WTC11 (cell line): ENCODE measurements around the gene AFAP1L2. TPM values are rescaled to one million over a fixed set of nuclear protein-coding genes. Genes with fewer than 3 reads are reported as not detected.

Experiments
- ATAC-seq: fragments of 200-7000 bp; cut with Tn5 transposase; 2 replicates; pipeline ENCODE4 v1.10.0; 2021; ENCODE audit warnings: mild to moderate bottlenecking, moderate library complexity
- CTCF ChIA-PET: fragments of 300-600 bp; sonication (Branson Sonifier 250); formaldehyde crosslinking; loops from one replicate; lab custom pipeline; 2021; ENCODE audit warnings: antibody characterized with exemption; lab: Charles Lee
- POLR2A ChIA-PET: fragments of 350-600 bp; sonication (Branson Sonifier 250); formaldehyde crosslinking; loops from one replicate; lab custom pipeline; 2021; ENCODE audit warnings: antibody characterized with exemption; lab: Charles Lee
- DNase-seq: peaks from one replicate; pipeline ENCODE4 v3.0.0; 2021; ENCODE audit warnings: low spot score
- H3K27ac Mint-ChIP-seq: 2 replicates; pipeline ENCODE4 v1.8.0; 2021; ENCODE audit warnings: mixed read lengths
- H3K27me3 Mint-ChIP-seq: 2 replicates; pipeline ENCODE4 v1.8.0; 2021; ENCODE audit warnings: low read depth, mild to moderate bottlenecking, moderate library complexity, mixed read lengths
- H3K36me3 Mint-ChIP-seq: 2 replicates; pipeline ENCODE4 v1.8.0; 2021; ENCODE audit warnings: mixed read lengths
- H3K4me1 Mint-ChIP-seq: 2 replicates; pipeline ENCODE4 v1.8.0; 2022; ENCODE audit warnings: mixed read lengths
- H3K4me3 Mint-ChIP-seq: 2 replicates; pipeline ENCODE4 v1.8.0; 2021; ENCODE audit warnings: mild to moderate bottlenecking, moderate library complexity, mixed read lengths
- H3K9me3 Mint-ChIP-seq: 2 replicates; pipeline ENCODE4 v1.8.0; 2021; ENCODE audit warnings: mixed read lengths
- ATF1 ChIP-seq: sonication (generic); formaldehyde crosslinking; IDR thresholded peaks from 2 replicates; pipeline ENCODE4 v1.8.1; 2023; ENCODE audit warnings: mild to moderate bottlenecking, moderate library complexity, missing genetic modification reagents
- CREB1 ChIP-seq: sonication (generic); formaldehyde crosslinking; IDR thresholded peaks from 2 replicates; pipeline ENCODE4 v1.8.0; 2023; ENCODE audit warnings: mild to moderate bottlenecking, missing genetic modification reagents
- EMX1 ChIP-seq: fragments of 250-450 bp; sonication (Bioruptor Pico); IDR thresholded peaks from 2 replicates; pipeline ENCODE4 v1.8.0; 2021; ENCODE audit warnings: mild to moderate bottlenecking
- ESRRA ChIP-seq: sonication (generic); formaldehyde crosslinking; IDR thresholded peaks from 2 replicates; pipeline ENCODE4 v1.8.1; 2022; ENCODE audit warnings: mild to moderate bottlenecking, missing genetic modification reagents, borderline replicate concordance
- ETV6 ChIP-seq: sonication (generic); formaldehyde crosslinking; IDR thresholded peaks from 2 replicates; pipeline ENCODE4 v1.8.1; 2022; ENCODE audit warnings: mild to moderate bottlenecking, missing genetic modification reagents
- FOXJ3 ChIP-seq: sonication (generic); formaldehyde crosslinking; IDR thresholded peaks from 2 replicates; pipeline ENCODE4 v1.9.0; 2021; ENCODE audit warnings: missing genetic modification reagents, mild to moderate bottlenecking, borderline replicate concordance
- FOXK1 ChIP-seq: sonication (generic); formaldehyde crosslinking; IDR thresholded peaks from 2 replicates; pipeline ENCODE4 v1.8.0; 2022; ENCODE audit warnings: mild to moderate bottlenecking, moderate library complexity, missing genetic modification reagents
- IRF2 ChIP-seq: sonication (generic); formaldehyde crosslinking; IDR thresholded peaks from 2 replicates; pipeline ENCODE4 v1.8.0; 2022; ENCODE audit warnings: low read depth, missing genetic modification reagents, borderline replicate concordance
- MYBL2 ChIP-seq: sonication (generic); formaldehyde crosslinking; IDR thresholded peaks from 2 replicates; pipeline ENCODE4 v1.8.1; 2023; ENCODE audit warnings: mild to moderate bottlenecking, moderate library complexity, missing genetic modification reagents
- NR2C2 ChIP-seq: sonication (generic); formaldehyde crosslinking; IDR thresholded peaks from 2 replicates; pipeline ENCODE4 v1.8.0; 2022; ENCODE audit warnings: mild to moderate bottlenecking, missing genetic modification reagents
- ZNF121 ChIP-seq: sonication (generic); formaldehyde crosslinking; IDR thresholded peaks from 2 replicates; pipeline ENCODE4 v1.8.0; 2023; ENCODE audit warnings: missing genetic modification reagents
- ZNF138 ChIP-seq: sonication (generic); formaldehyde crosslinking; conservative IDR thresholded peaks from 2 replicates; pipeline ENCODE4 v1.8.1; 2022; ENCODE audit warnings: mild to moderate bottlenecking, moderate library complexity, missing genetic modification reagents
- ZNF317 ChIP-seq: sonication (generic); formaldehyde crosslinking; IDR thresholded peaks from 2 replicates; pipeline ENCODE4 v1.8.1; 2023; ENCODE audit warnings: low read depth, mild to moderate bottlenecking, moderate library complexity, missing genetic modification reagents, borderline replicate concordance
- total RNA-seq: library from RNA; stranded (reverse); gene quantifications from 3 replicates; pipeline ENCODE4 v1.2.3, GENCODE V29; 2021
- TF ChIP-seq, protein P1 (sequence below): sonication (generic); formaldehyde crosslinking; IDR thresholded peaks from 2 replicates; pipeline ENCODE4 v1.8.0; 2022; ENCODE audit warnings: mild to moderate bottlenecking, missing genetic modification reagents
- TF ChIP-seq, protein P2 (sequence below): sonication (generic); formaldehyde crosslinking; IDR thresholded peaks from 2 replicates; pipeline ENCODE4 v1.8.1; 2022; ENCODE audit warnings: low read depth, missing genetic modification reagents, borderline replicate concordance
- TF ChIP-seq, protein P3 (sequence below): fragments of 250-450 bp; sonication (Bioruptor Pico); IDR thresholded peaks from 2 replicates; pipeline ENCODE4 v1.8.0; 2021; ENCODE audit warnings: mild to moderate bottlenecking
- TF ChIP-seq, protein P4 (sequence below): sonication (generic); formaldehyde crosslinking; IDR thresholded peaks from 2 replicates; pipeline ENCODE4 v1.8.0; 2023; ENCODE audit warnings: missing genetic modification reagents, mild to moderate bottlenecking, borderline replicate concordance
- TF ChIP-seq, protein P5 (sequence below): sonication (generic); formaldehyde crosslinking; IDR thresholded peaks from 2 replicates; pipeline ENCODE4 v1.8.1; 2022; ENCODE audit warnings: low read depth, mild to moderate bottlenecking, moderate library complexity, missing genetic modification reagents, borderline replicate concordance
- TF ChIP-seq, protein P6 (sequence below): sonication (generic); formaldehyde crosslinking; IDR thresholded peaks from 2 replicates; pipeline ENCODE4 v1.8.0; 2023; ENCODE audit warnings: missing genetic modification reagents
- TF ChIP-seq, protein P7 (sequence below): fragments of 250-450 bp; sonication (Bioruptor Pico); IDR thresholded peaks from 2 replicates; pipeline ENCODE4 v2.1.2; 2022; ENCODE audit warnings: mild to moderate bottlenecking, moderate library complexity
- TF ChIP-seq, protein P8 (sequence below): fragments of 250-450 bp; sonication (Bioruptor Pico); IDR thresholded peaks from 2 replicates; pipeline ENCODE4 v1.9.0; 2021; ENCODE audit warnings: moderate library complexity, mild to moderate bottlenecking, inconsistent platforms, borderline replicate concordance
- TF ChIP-seq, protein P9 (sequence below): sonication (generic); formaldehyde crosslinking; conservative IDR thresholded peaks from 2 replicates; pipeline ENCODE4 v1.8.1; 2022; ENCODE audit warnings: mild to moderate bottlenecking, missing genetic modification reagents

AFAP1L2 gene
- total RNA-seq, 1 experiment from 2014 or later, result 5.0 TPM

DNA sequence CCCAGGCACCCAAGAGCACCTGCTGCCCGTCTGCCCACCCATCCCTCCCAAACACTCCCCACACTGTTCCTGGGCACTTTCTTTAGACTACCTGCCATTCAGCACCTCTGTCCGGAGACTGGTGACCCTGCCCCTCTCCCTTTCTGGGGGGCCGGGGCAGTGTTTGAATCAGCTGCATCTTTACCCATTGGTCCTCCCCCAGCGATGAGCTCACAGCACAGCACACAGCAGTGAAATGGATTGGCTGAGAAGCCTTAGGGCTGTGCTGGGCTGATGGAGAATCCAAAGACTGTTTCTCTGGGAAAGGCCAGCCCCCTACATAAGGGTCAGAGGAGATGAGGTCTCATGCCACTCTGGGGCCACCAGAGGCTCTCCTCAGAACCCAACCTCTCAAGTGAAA, 125.0 kb downstream of the AFAP1L2 start:
- Mint-ChIP-seq H3K4me3 (no peak overlapping the region), H3K36me3 (no peaks in the 10 kb centered on the region), H3K27ac (no peak overlapping the region), H3K4me1 (no peaks in the 10 kb centered on the region), H3K9me3 (no peaks in the 10 kb centered on the region), H3K27me3 (no peaks in the 10 kb centered on the region)
- no peak for TF ChIP-seq ZNF138 (CRISPR knock-in tag)
- TF ChIP-seq ESRRA (CRISPR knock-in tag), result no peak
- TF ChIP-seq, protein P1, sequence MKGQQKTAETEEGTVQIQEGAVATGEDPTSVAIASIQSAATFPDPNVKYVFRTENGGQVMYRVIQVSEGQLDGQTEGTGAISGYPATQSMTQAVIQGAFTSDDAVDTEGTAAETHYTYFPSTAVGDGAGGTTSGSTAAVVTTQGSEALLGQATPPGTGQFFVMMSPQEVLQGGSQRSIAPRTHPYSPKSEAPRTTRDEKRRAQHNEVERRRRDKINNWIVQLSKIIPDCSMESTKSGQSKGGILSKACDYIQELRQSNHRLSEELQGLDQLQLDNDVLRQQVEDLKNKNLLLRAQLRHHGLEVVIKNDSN (CRISPR knock-in tag), result no peak
- TF ChIP-seq ATF1 (CRISPR knock-in tag), result no peak
- TF ChIP-seq ZNF317, result no peak
- TF ChIP-seq, protein P2, sequence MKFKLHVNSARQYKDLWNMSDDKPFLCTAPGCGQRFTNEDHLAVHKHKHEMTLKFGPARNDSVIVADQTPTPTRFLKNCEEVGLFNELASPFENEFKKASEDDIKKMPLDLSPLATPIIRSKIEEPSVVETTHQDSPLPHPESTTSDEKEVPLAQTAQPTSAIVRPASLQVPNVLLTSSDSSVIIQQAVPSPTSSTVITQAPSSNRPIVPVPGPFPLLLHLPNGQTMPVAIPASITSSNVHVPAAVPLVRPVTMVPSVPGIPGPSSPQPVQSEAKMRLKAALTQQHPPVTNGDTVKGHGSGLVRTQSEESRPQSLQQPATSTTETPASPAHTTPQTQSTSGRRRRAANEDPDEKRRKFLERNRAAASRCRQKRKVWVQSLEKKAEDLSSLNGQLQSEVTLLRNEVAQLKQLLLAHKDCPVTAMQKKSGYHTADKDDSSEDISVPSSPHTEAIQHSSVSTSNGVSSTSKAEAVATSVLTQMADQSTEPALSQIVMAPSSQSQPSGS (CRISPR knock-in tag), result no peak
- TF ChIP-seq ZNF121 (CRISPR knock-in tag), result no peak
- TF ChIP-seq, protein P3, sequence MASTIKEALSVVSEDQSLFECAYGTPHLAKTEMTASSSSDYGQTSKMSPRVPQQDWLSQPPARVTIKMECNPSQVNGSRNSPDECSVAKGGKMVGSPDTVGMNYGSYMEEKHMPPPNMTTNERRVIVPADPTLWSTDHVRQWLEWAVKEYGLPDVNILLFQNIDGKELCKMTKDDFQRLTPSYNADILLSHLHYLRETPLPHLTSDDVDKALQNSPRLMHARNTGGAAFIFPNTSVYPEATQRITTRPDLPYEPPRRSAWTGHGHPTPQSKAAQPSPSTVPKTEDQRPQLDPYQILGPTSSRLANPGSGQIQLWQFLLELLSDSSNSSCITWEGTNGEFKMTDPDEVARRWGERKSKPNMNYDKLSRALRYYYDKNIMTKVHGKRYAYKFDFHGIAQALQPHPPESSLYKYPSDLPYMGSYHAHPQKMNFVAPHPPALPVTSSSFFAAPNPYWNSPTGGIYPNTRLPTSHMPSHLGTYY (CRISPR knock-in tag), result no peak
- no peak for TF ChIP-seq EMX1
- TF ChIP-seq, protein P4, sequence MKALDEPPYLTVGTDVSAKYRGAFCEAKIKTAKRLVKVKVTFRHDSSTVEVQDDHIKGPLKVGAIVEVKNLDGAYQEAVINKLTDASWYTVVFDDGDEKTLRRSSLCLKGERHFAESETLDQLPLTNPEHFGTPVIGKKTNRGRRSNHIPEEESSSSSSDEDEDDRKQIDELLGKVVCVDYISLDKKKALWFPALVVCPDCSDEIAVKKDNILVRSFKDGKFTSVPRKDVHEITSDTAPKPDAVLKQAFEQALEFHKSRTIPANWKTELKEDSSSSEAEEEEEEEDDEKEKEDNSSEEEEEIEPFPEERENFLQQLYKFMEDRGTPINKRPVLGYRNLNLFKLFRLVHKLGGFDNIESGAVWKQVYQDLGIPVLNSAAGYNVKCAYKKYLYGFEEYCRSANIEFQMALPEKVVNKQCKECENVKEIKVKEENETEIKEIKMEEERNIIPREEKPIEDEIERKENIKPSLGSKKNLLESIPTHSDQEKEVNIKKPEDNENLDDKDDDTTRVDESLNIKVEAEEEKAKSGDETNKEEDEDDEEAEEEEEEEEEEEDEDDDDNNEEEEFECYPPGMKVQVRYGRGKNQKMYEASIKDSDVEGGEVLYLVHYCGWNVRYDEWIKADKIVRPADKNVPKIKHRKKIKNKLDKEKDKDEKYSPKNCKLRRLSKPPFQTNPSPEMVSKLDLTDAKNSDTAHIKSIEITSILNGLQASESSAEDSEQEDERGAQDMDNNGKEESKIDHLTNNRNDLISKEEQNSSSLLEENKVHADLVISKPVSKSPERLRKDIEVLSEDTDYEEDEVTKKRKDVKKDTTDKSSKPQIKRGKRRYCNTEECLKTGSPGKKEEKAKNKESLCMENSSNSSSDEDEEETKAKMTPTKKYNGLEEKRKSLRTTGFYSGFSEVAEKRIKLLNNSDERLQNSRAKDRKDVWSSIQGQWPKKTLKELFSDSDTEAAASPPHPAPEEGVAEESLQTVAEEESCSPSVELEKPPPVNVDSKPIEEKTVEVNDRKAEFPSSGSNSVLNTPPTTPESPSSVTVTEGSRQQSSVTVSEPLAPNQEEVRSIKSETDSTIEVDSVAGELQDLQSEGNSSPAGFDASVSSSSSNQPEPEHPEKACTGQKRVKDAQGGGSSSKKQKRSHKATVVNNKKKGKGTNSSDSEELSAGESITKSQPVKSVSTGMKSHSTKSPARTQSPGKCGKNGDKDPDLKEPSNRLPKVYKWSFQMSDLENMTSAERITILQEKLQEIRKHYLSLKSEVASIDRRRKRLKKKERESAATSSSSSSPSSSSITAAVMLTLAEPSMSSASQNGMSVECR (CRISPR knock-in tag), result no peak
- TF ChIP-seq MYBL2 (CRISPR knock-in tag), result no peak
- TF ChIP-seq IRF2 (CRISPR knock-in tag), result no peak
- TF ChIP-seq ETV6 (CRISPR knock-in tag), result no peak
- TF ChIP-seq FOXK1, result no peak
- no peak for TF ChIP-seq CREB1 (CRISPR knock-in tag)
- no peak for TF ChIP-seq FOXJ3
- TF ChIP-seq, protein P5, sequence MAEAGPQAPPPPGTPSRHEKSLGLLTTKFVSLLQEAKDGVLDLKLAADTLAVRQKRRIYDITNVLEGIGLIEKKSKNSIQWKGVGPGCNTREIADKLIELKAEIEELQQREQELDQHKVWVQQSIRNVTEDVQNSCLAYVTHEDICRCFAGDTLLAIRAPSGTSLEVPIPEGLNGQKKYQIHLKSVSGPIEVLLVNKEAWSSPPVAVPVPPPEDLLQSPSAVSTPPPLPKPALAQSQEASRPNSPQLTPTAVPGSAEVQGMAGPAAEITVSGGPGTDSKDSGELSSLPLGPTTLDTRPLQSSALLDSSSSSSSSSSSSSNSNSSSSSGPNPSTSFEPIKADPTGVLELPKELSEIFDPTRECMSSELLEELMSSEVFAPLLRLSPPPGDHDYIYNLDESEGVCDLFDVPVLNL (CRISPR knock-in tag), result no peak
- DNase-seq (no peak), ATAC-seq (no peak)
- ChIA-PET POLR2A (interaction anchor here (0.6 kb wide), 1 partner anchor 41 kb away, joined by 4 read pairs; no protein-coding TSS in a partner anchor), CTCF (interaction anchor here (1.0 kb wide), 1 partner anchor 25 kb away, joined by 3 read pairs; no protein-coding TSS in a partner anchor)

DNA sequence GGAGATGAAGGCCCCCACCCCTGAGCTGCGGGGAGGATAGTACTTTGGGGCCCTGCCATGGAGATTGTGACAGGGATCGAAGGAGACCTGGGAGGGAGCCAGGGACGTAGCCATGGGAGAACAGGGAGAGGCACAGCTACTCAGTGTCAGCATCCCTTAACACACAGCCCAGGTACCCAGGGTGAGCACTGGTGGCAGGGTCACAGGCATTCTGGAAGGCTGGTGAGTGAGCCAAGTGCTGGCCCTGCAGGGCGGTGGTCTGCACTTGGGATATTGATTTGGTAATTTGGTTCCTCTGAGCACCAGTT, 125.5 kb downstream of the AFAP1L2 start:
- H3K9me3 Mint-ChIP-seq, result no peaks in the 10 kb centered on the region
- ATAC-seq (no peak), DNase-seq (no peak)
- ChIA-PET POLR2A (interaction anchor here (0.6 kb wide), 1 partner anchor 40 kb away, joined by 4 read pairs; no protein-coding TSS in a partner anchor), CTCF (interaction anchor here (1.0 kb wide), 1 partner anchor 25 kb away, joined by 3 read pairs; no protein-coding TSS in a partner anchor)
- no peak overlapping the region for H3K4me3 Mint-ChIP-seq
- no peaks in the 10 kb centered on the region for H3K36me3 Mint-ChIP-seq
- H3K27me3 Mint-ChIP-seq, result no peaks in the 10 kb centered on the region
- no peak overlapping the region for H3K27ac Mint-ChIP-seq
- no peaks in the 10 kb centered on the region for H3K4me1 Mint-ChIP-seq
- TF ChIP-seq, protein P6, sequence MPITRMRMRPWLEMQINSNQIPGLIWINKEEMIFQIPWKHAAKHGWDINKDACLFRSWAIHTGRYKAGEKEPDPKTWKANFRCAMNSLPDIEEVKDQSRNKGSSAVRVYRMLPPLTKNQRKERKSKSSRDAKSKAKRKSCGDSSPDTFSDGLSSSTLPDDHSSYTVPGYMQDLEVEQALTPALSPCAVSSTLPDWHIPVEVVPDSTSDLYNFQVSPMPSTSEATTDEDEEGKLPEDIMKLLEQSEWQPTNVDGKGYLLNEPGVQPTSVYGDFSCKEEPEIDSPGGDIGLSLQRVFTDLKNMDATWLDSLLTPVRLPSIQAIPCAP, result no peak
- TF ChIP-seq, protein P7, sequence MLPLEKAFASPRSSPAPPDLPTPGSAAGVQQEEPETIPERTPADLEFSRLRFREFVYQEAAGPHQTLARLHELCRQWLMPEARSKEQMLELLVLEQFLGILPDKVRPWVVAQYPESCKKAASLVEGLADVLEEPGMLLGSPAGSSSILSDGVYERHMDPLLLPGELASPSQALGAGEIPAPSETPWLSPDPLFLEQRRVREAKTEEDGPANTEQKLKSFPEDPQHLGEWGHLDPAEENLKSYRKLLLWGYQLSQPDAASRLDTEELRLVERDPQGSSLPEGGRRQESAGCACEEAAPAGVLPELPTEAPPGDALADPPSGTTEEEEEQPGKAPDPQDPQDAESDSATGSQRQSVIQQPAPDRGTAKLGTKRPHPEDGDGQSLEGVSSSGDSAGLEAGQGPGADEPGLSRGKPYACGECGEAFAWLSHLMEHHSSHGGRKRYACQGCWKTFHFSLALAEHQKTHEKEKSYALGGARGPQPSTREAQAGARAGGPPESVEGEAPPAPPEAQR (CRISPR knock-in tag), result no peak
- TF ChIP-seq, protein P8, sequence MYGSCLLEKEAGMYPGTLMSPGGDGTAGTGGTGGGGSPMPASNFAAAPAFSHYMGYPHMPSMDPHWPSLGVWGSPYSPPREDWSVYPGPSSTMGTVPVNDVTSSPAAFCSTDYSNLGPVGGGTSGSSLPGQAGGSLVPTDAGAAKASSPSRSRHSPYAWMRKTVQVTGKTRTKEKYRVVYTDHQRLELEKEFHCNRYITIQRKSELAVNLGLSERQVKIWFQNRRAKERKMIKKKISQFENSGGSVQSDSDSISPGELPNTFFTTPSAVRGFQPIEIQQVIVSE (CRISPR knock-in tag), result no peak
- TF ChIP-seq, protein P9, sequence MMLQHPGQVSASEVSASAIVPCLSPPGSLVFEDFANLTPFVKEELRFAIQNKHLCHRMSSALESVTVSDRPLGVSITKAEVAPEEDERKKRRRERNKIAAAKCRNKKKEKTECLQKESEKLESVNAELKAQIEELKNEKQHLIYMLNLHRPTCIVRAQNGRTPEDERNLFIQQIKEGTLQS (CRISPR knock-in tag), result no peak
- TF ChIP-seq NR2C2 (CRISPR knock-in tag) (no peak), FOXK1 (no peak)
